Retinal pigment epithelial cell (primary cell): Measurements from ENCODE around the gene ENDOU.
"Not testable (repeated sequence)": the region's sequence is repeated elsewhere in the genome, so short reads cannot be mapped to it uniquely, and the experiment has no call there.

Source experiments
- DNase-seq: peaks from one replicate; pipeline ENCODE4 v3.0.0-alpha.2; 2010; ENCODE audit warnings: low read depth
- H3K4me3 ChIP-seq: 2 replicates; pipeline ENCODE4 v1.5.1; 2011; ENCODE audit warnings: mild to moderate bottlenecking, low read length, control low read depth, moderate library complexity
- TF ChIP-seq, protein P1 (sequence below): conservative IDR thresholded peaks from 2 replicates; pipeline ENCODE4 v1.5.1; 2011; ENCODE audit warnings: low read depth, low read length, control low read depth, inconsistent platforms

ENDOU gene

GRCh38 chr12:47689215-47689614, 36.1 kb downstream of the ENDOU start:
- DNase-seq: no peak
- H3K4me3 ChIP-seq: no peak overlapping the region
- TF ChIP-seq, protein P1, sequence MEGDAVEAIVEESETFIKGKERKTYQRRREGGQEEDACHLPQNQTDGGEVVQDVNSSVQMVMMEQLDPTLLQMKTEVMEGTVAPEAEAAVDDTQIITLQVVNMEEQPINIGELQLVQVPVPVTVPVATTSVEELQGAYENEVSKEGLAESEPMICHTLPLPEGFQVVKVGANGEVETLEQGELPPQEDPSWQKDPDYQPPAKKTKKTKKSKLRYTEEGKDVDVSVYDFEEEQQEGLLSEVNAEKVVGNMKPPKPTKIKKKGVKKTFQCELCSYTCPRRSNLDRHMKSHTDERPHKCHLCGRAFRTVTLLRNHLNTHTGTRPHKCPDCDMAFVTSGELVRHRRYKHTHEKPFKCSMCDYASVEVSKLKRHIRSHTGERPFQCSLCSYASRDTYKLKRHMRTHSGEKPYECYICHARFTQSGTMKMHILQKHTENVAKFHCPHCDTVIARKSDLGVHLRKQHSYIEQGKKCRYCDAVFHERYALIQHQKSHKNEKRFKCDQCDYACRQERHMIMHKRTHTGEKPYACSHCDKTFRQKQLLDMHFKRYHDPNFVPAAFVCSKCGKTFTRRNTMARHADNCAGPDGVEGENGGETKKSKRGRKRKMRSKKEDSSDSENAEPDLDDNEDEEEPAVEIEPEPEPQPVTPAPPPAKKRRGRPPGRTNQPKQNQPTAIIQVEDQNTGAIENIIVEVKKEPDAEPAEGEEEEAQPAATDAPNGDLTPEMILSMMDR: no peak

GRCh38 chr12:47687636-47688035, 37.7 kb downstream of the ENDOU start:
- TF ChIP-seq, protein P1: no peak
- DNase-seq: no peak

GRCh38 chr12:47686645-47687240, 38.5 kb downstream of the ENDOU start:
- TF ChIP-seq, protein P1: peak; percentile 85
- no peak for DNase-seq
- H3K4me3 ChIP-seq: no peak overlapping the region

More at GRCh38 chr12:47687636-47688035, 37.7 kb downstream of the ENDOU start:
- no peak overlapping the region for H3K4me3 ChIP-seq

- H3K4me3 ChIP-seq: no peak overlapping the region
- DNase-seq: no peak
- TF ChIP-seq, protein P1: no peak
Measured at GRCh38 chr12:47679785-47680184, 45.5 kb downstream of the ENDOU start.

DNA sequence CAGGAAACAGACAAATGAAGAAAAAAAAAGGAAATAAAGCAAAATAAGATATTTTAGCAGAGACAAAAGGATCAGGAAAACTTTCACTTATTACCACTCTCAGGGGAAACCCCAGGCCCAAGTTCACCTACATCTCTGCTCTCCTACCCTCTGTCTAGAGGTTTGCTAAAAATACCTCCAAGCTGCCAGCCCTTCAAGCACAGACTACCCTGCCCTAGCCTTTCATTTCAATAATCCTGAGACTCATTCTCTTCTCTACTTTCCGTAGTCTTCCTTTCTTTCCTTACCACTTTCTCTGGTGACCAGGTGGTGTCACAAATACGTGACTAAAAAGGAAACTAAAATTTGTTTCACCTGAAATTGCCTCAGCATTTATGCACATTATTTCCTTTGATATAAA, 53.2 kb downstream of the ENDOU start:
- TF ChIP-seq, protein P1: no peak
- no peak for DNase-seq
- H3K4me3 ChIP-seq: no peak overlapping the region

DNA sequence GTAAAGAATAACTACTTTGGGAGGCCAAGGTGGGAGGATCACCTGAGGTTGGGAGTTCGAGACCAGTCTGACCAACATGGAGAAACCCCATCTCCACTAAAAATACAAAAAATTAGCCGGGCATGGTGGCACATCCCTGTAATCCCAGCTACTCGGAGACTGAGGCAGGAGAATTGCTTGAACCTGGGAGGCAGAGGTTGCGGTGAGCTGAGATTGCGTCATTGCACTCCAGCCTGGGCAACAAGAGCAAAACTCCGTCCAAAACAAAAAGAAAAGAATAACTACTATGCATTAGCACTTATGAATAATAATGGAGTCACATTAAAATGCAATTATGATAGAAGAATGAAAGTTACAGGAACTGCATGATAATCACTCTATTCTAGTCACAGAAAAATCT, 57.4 kb downstream of the ENDOU start:
- not testable (repeated sequence) for H3K4me3 ChIP-seq, DNase-seq
